MM.1S (cell line): ENCODE results near the gene DACH1.

Experiments used
- EZH2phosphoT487 ChIP-seq: fragments of 300-600 bp; sonication (generic); IDR thresholded peaks from 2 replicates; pipeline ENCODE4 v1.6.1; 2018; ENCODE audit warnings: antibody characterized with exemption, low read length
- TF ChIP-seq, protein P1 (sequence below): fragments of 300-600 bp; sonication (generic); IDR thresholded peaks from 2 replicates; pipeline ENCODE4 v1.5.1; 2016; ENCODE audit warnings: antibody characterized with exemption, low read length, mixed read lengths

DNA sequence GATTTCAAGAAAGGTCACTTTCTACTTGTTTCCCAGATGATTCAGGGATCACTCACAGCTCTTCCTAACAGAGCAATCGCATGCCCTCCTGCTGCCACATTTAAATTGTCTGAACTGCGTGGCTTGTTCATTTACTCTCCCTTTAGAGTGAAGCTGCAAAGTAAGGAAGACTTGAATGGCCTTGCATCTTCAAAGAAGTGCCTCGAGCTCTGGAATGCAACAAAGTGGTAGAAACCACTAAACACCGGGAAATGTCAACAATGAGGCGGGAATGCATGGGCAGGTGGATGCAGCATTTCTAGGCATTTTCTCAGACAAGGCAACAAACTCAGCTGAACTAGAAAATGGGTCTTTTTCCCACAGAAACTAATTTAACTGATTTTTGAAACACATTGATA, 10.3 kb upstream of the DACH1 start:
- TF ChIP-seq, protein P1, sequence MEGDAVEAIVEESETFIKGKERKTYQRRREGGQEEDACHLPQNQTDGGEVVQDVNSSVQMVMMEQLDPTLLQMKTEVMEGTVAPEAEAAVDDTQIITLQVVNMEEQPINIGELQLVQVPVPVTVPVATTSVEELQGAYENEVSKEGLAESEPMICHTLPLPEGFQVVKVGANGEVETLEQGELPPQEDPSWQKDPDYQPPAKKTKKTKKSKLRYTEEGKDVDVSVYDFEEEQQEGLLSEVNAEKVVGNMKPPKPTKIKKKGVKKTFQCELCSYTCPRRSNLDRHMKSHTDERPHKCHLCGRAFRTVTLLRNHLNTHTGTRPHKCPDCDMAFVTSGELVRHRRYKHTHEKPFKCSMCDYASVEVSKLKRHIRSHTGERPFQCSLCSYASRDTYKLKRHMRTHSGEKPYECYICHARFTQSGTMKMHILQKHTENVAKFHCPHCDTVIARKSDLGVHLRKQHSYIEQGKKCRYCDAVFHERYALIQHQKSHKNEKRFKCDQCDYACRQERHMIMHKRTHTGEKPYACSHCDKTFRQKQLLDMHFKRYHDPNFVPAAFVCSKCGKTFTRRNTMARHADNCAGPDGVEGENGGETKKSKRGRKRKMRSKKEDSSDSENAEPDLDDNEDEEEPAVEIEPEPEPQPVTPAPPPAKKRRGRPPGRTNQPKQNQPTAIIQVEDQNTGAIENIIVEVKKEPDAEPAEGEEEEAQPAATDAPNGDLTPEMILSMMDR: no peak
- no peak for TF ChIP-seq EZH2phosphoT487
